Glutamatergic neuron (in vitro differentiated cells): ENCODE data around the gene LIPA. TPM values are rescaled to one million over a fixed set of nuclear protein-coding genes. Genes with fewer than 3 reads are reported as not detected.

ENCODE experiments used
- DNase-seq: peaks from one replicate; pipeline ENCODE4 v3.0.0; 2022
- H3K27ac Mint-ChIP-seq: one replicate; pipeline ENCODE4 v1.8.0; 2020; ENCODE audit warnings: mild to moderate bottlenecking, mixed read lengths, inconsistent platforms; ENCODE audit not compliant: unreplicated experiment
- H3K27me3 Mint-ChIP-seq: one replicate; pipeline ENCODE4 v1.8.0; 2020; ENCODE audit warnings: mild to moderate bottlenecking, moderate library complexity, mixed read lengths, inconsistent platforms; ENCODE audit not compliant: unreplicated experiment
- H3K36me3 Mint-ChIP-seq: one replicate; pipeline ENCODE4 v1.8.0; 2020; ENCODE audit warnings: mild to moderate bottlenecking, mixed read lengths, inconsistent platforms; ENCODE audit not compliant: unreplicated experiment
- H3K4me1 Mint-ChIP-seq: one replicate; pipeline ENCODE4 v1.8.0; 2020; ENCODE audit warnings: mild to moderate bottlenecking, low read depth, mixed read lengths, inconsistent platforms; ENCODE audit not compliant: unreplicated experiment
- H3K4me3 Mint-ChIP-seq: one replicate; pipeline ENCODE4 v1.8.0; 2020; ENCODE audit warnings: mild to moderate bottlenecking, mixed read lengths, inconsistent platforms; ENCODE audit not compliant: unreplicated experiment
- H3K9me3 Mint-ChIP-seq: one replicate; pipeline ENCODE4 v1.8.0; 2020; ENCODE audit warnings: mild to moderate bottlenecking, moderate library complexity, mixed read lengths, inconsistent platforms; ENCODE audit not compliant: unreplicated experiment
- CTCF ChIP-seq: fragments of 200-600 bp; sonication (generic); IDR thresholded peaks from one replicate; pipeline ENCODE4 v1.5.0; 2021; ENCODE audit not compliant: partially characterized antibody, unreplicated experiment
- total RNA-seq: library from RNA; stranded (reverse); fragmentation: NEBNext Ultra II Directional; extraction: Animal tissue kit (Norgen Biotek cat#: 25700); gene quantifications from one replicate; pipeline ENCODE4 v1.2.1, GENCODE V29; 2021; ENCODE audit not compliant: unreplicated experiment

Gene LIPA
- total RNA-seq, 1 donor from 2014 or later, result 22.0 TPM

GRCh38 chr10:89263091-89263490, 11.5 kb upstream of the LIPA start:
- TF ChIP-seq CTCF, result no peak
- Mint-ChIP-seq H3K36me3 (no peaks in the 10 kb centered on the region), H3K9me3 (no peaks in the 10 kb centered on the region), H3K4me1 (peaks cover 6% of the 10 kb centered on the region), H3K27me3 (no peaks in the 10 kb centered on the region), H3K27ac (no peak overlapping the region), H3K4me3 (no peak overlapping the region)
- no peak for DNase-seq

- H3K27me3 Mint-ChIP-seq, result no peaks in the 10 kb centered on the region
- no peak for TF ChIP-seq CTCF
- peaks cover 6% of the 10 kb centered on the region for H3K4me1 Mint-ChIP-seq
- H3K9me3 Mint-ChIP-seq, result no peaks in the 10 kb centered on the region
- no peak overlapping the region for H3K4me3 Mint-ChIP-seq
- no peak for DNase-seq
- H3K36me3 Mint-ChIP-seq, result no peaks in the 10 kb centered on the region
- H3K27ac Mint-ChIP-seq, result no peak overlapping the region
Observed at GRCh38 chr10:89262086-89263051, 10.8 kb upstream of the LIPA start.

- TF ChIP-seq CTCF, result no peak
- no peaks in the 10 kb centered on the region for H3K9me3 Mint-ChIP-seq
- no peak overlapping the region for H3K27ac Mint-ChIP-seq
- H3K36me3 Mint-ChIP-seq, result peaks cover 5% of the 10 kb centered on the region
- no peak for DNase-seq
- H3K27me3 Mint-ChIP-seq, result no peaks in the 10 kb centered on the region
- no peak overlapping the region for H3K4me3 Mint-ChIP-seq
- peaks cover 6% of the 10 kb centered on the region for H3K4me1 Mint-ChIP-seq
Observed at GRCh38 chr10:89258881-89259280, 7.3 kb upstream of the LIPA start.

GRCh38 chr10:89257581-89257980, 6.0 kb upstream of the LIPA start:
- H3K9me3 Mint-ChIP-seq, result peaks cover 1% of the 10 kb centered on the region
- no peak for DNase-seq
- no peak overlapping the region for H3K4me3 Mint-ChIP-seq
- no peak overlapping the region for H3K27ac Mint-ChIP-seq
- H3K36me3 Mint-ChIP-seq, result peaks cover 5% of the 10 kb centered on the region
- no peaks in the 10 kb centered on the region for H3K27me3 Mint-ChIP-seq
- H3K4me1 Mint-ChIP-seq, result peaks cover 6% of the 10 kb centered on the region
- TF ChIP-seq CTCF, result no peak

- Mint-ChIP-seq H3K9me3 (peaks cover 1% of the 10 kb centered on the region), H3K4me3 (no peak overlapping the region), H3K27ac (no peak overlapping the region), H3K27me3 (no peaks in the 10 kb centered on the region), H3K36me3 (peaks cover 5% of the 10 kb centered on the region), H3K4me1 (peaks cover 4% of the 10 kb centered on the region)
- DNase-seq, result no peak
- no peak for TF ChIP-seq CTCF
Observed at GRCh38 chr10:89256962-89257361, 5.4 kb upstream of the LIPA start.
